Astrocyte (in vitro differentiated cells and primary cell): Measurements from ENCODE around the gene RETREG1. TPM values are rescaled to one million over a fixed set of nuclear protein-coding genes. Genes with fewer than 3 reads are reported as not detected.

Experiments used
- DNase-seq: peaks from one replicate; pipeline ENCODE4 v3.0.0-alpha.2; 2010; ENCODE audit warnings: low read depth
- FAIRE-seq: peaks from 2 replicates; lab custom pipeline; 2011; peaks lifted over from hg19 to GRCh38; lab: Jason Lieb, UNC
- H2AFZ ChIP-seq: 2 replicates; pipeline ENCODE4 v1.6.0; 2012; ENCODE audit warnings: low read depth, low read length, inconsistent platforms
- H3K27ac ChIP-seq: 2 replicates; pipeline ENCODE4 v1.5.1; 2011; ENCODE audit warnings: low read depth, low read length, inconsistent platforms
- H3K27me3 ChIP-seq: 2 replicates; pipeline ENCODE4 v1.6.0; 2011; ENCODE audit warnings: low read length, inconsistent platforms; ENCODE audit not compliant: insufficient read depth
- H3K36me3 ChIP-seq: 2 replicates; pipeline ENCODE4 v1.5.1; 2011; ENCODE audit warnings: low read length, inconsistent platforms; ENCODE audit not compliant: insufficient read depth
- H3K4me1 ChIP-seq: 2 replicates; pipeline ENCODE4 v1.5.1; 2011; ENCODE audit warnings: low read length, inconsistent platforms; ENCODE audit not compliant: insufficient read depth
- H3K4me2 ChIP-seq: 2 replicates; pipeline ENCODE4 v1.6.0; 2012; ENCODE audit warnings: low read length, inconsistent platforms
- H3K4me3 ChIP-seq: 2 replicates; pipeline ENCODE4 v1.5.1; 2011; ENCODE audit warnings: low read depth, mild to moderate bottlenecking, low read length, inconsistent platforms; ENCODE audit not compliant: insufficient read depth
- H3K79me2 ChIP-seq: 2 replicates; pipeline ENCODE4 v1.6.0; 2012; ENCODE audit warnings: mild to moderate bottlenecking, low read length, inconsistent platforms; ENCODE audit not compliant: insufficient read depth
- H3K9ac ChIP-seq: 2 replicates; pipeline ENCODE4 v1.6.0; 2012; ENCODE audit warnings: mild to moderate bottlenecking, low read length, inconsistent platforms
- H3K9me3 ChIP-seq: 2 replicates; pipeline ENCODE4 v1.5.1; 2012; ENCODE audit warnings: low read depth, mild to moderate bottlenecking, low read length, inconsistent platforms; ENCODE audit not compliant: insufficient read depth
- H4K20me1 ChIP-seq: 2 replicates; pipeline ENCODE4 v1.6.0; 2012; ENCODE audit warnings: low read length, inconsistent platforms; ENCODE audit not compliant: insufficient read depth
- H3K27ac Mint-ChIP-seq: one replicate; pipeline ENCODE4 v1.8.0; 2021; ENCODE audit warnings: mild to moderate bottlenecking, mixed read lengths; ENCODE audit not compliant: unreplicated experiment
- H3K27me3 Mint-ChIP-seq: one replicate; pipeline ENCODE4 v1.8.0; 2021; ENCODE audit warnings: low read depth, mixed read lengths; ENCODE audit not compliant: unreplicated experiment
- H3K36me3 Mint-ChIP-seq: one replicate; pipeline ENCODE4 v1.8.0; 2021; ENCODE audit warnings: low read depth, mixed read lengths; ENCODE audit not compliant: unreplicated experiment
- H3K4me1 Mint-ChIP-seq: one replicate; pipeline ENCODE4 v1.8.0; 2021; ENCODE audit warnings: low read depth, mixed read lengths; ENCODE audit not compliant: unreplicated experiment
- H3K4me3 Mint-ChIP-seq: one replicate; pipeline ENCODE4 v1.8.0; 2021; ENCODE audit warnings: mild to moderate bottlenecking, moderate library complexity, mixed read lengths; ENCODE audit not compliant: unreplicated experiment
- H3K9me3 Mint-ChIP-seq: one replicate; pipeline ENCODE4 v1.8.0; 2021; ENCODE audit warnings: mild to moderate bottlenecking, mixed read lengths; ENCODE audit not compliant: unreplicated experiment
- CTCF ChIP-seq: IDR thresholded peaks from 2 replicates; pipeline ENCODE4 v1.5.1; 2011; ENCODE audit warnings: low read depth, mild to moderate bottlenecking, inconsistent platforms, low read length, moderate library complexity; ENCODE audit not compliant: insufficient read depth
- EZH2 ChIP-seq: IDR thresholded peaks from 2 replicates; pipeline ENCODE4 v1.6.1; 2012; ENCODE audit warnings: mild to moderate bottlenecking, low read length, inconsistent platforms; ENCODE audit not compliant: insufficient read depth
- total RNA-seq: library from RNA; stranded (reverse); gene quantifications from 2 replicates; pipeline ENCODE4 v1.2.1, GENCODE V29; 2021

RETREG1 gene
- total RNA-seq, 1 donor from 2014 or later: 0.98 TPM

- FAIRE-seq (no peak), DNase-seq (no peak)
- peak overlapping the region; percentile 91 for H3K4me3 ChIP-seq
- TF ChIP-seq CTCF (no peak), EZH2 (no peak)
- H3K27me3 ChIP-seq: no peaks in the 10 kb centered on the region
- no peak overlapping the region for H2AFZ ChIP-seq
- peaks cover 75% of the 10 kb centered on the region for H3K79me2 ChIP-seq
- Mint-ChIP-seq H3K36me3 (peaks cover 13% of the 10 kb centered on the region), H3K27ac (no peak overlapping the region), H3K27me3 (no peaks in the 10 kb centered on the region), H3K4me1 (peaks cover 51% of the 10 kb centered on the region), H3K9me3 (no peaks in the 10 kb centered on the region), H3K4me3 (peak overlapping the region; percentile 99)
- peak overlapping the region; percentile 94 for H3K4me2 ChIP-seq
- H3K4me1 ChIP-seq: peaks cover 45% of the 10 kb centered on the region
- H4K20me1 ChIP-seq: peaks cover 66% of the 10 kb centered on the region
- H3K27ac ChIP-seq: no peak overlapping the region
- no peaks in the 10 kb centered on the region for H3K9me3 ChIP-seq
- H3K36me3 ChIP-seq: peaks cover 37% of the 10 kb centered on the region
- H3K9ac ChIP-seq: peak overlapping the region; percentile 90
Observed at GRCh38 chr5:16464231-16464630, 152.6 kb downstream of the RETREG1 start.

- peak; percentile 89 for DNase-seq
- Histone ChIP-seq H2AFZ (no peak overlapping the region), H4K20me1 (peaks cover 64% of the 10 kb centered on the region), H3K4me3 (no peak overlapping the region), H3K4me1 (peaks cover 46% of the 10 kb centered on the region), H3K9me3 (no peaks in the 10 kb centered on the region), H3K27ac (peak overlapping the region; percentile 45), H3K27me3 (no peaks in the 10 kb centered on the region), H3K36me3 (peaks cover 51% of the 10 kb centered on the region), H3K4me2 (peak overlapping the region; percentile 60), H3K9ac (no peak overlapping the region), H3K79me2 (peaks cover 80% of the 10 kb centered on the region)
- H3K36me3 Mint-ChIP-seq: peaks cover 15% of the 10 kb centered on the region
- peak overlapping the region; percentile 76 for H3K4me3 Mint-ChIP-seq
- no peak for FAIRE-seq
- no peak for TF ChIP-seq CTCF
- no peak for TF ChIP-seq EZH2
- H3K27me3 Mint-ChIP-seq: no peaks in the 10 kb centered on the region
- H3K4me1 Mint-ChIP-seq: peaks cover 47% of the 10 kb centered on the region
- H3K9me3 Mint-ChIP-seq: no peaks in the 10 kb centered on the region
- H3K27ac Mint-ChIP-seq: peak overlapping the region; percentile 93
Observed at GRCh38 chr5:16461782-16462181, 155.0 kb downstream of the RETREG1 start.

GRCh38 chr5:16461026-16461425, 155.8 kb downstream of the RETREG1 start:
- Mint-ChIP-seq H3K4me3 (peak overlapping the region; percentile 76), H3K27me3 (no peaks in the 10 kb centered on the region), H3K4me1 (peaks cover 55% of the 10 kb centered on the region), H3K9me3 (no peaks in the 10 kb centered on the region), H3K27ac (peak overlapping the region; percentile 93), H3K36me3 (peaks cover 15% of the 10 kb centered on the region)
- H3K36me3 ChIP-seq: peaks cover 51% of the 10 kb centered on the region
- H3K79me2 ChIP-seq: peaks cover 76% of the 10 kb centered on the region
- no peak for FAIRE-seq
- no peak overlapping the region for H2AFZ ChIP-seq
- no peaks in the 10 kb centered on the region for H3K27me3 ChIP-seq
- peaks cover 51% of the 10 kb centered on the region for H3K4me1 ChIP-seq
- H3K27ac ChIP-seq: peak overlapping the region; percentile 20
- peak; percentile 76 for DNase-seq
- H3K4me3 ChIP-seq: no peak overlapping the region
- TF ChIP-seq CTCF (no peak), EZH2 (no peak)
- H4K20me1 ChIP-seq: peaks cover 65% of the 10 kb centered on the region
- H3K9ac ChIP-seq: no peak overlapping the region
- H3K9me3 ChIP-seq: no peaks in the 10 kb centered on the region
- H3K4me2 ChIP-seq: peak overlapping the region; percentile 60
